A549 (cell line): ENCODE results near the gene TTYH3.

Source experiments
- CEBPB ChIP-seq, 2 experiments: fragments of >200 bp in 1 of 2; sonication (Bioruptor Twin) in 1 of 2; formaldehyde crosslinking in 1 of 2; IDR thresholded peaks; 2 replicates each; pipeline ENCODE4 v1.6.1; 2012 to 2016
- CHD2 ChIP-seq: fragments of 150-350 bp; IDR thresholded peaks from 2 replicates; pipeline ENCODE4 v1.6.1; 2014; ENCODE audit warnings: low read length; ENCODE audit not compliant: partially characterized antibody
- CTCF ChIP-seq: fragments of >200 bp; sonication (Bioruptor Twin); formaldehyde crosslinking; IDR thresholded peaks from 3 replicates; pipeline ENCODE4 v1.5.1; 2016
- EP300 ChIP-seq, 2 experiments: fragments of >200 bp; sonication (Bioruptor Twin); formaldehyde crosslinking; IDR thresholded peaks; 2 replicates in 1 of 2; 3 replicates in 1 of 2; pipeline ENCODE4 v1.6.1; 2016 to 2017
- JUNB ChIP-seq: fragments of >200 bp; sonication (Bioruptor Twin); formaldehyde crosslinking; IDR thresholded peaks from 2 replicates; pipeline ENCODE4 v1.6.1; 2016
- KDM5A ChIP-seq: fragments of 200-600 bp; sonication (generic); IDR thresholded peaks from 2 replicates; pipeline ENCODE4 v1.6.1; 2016; ENCODE audit warnings: antibody characterized with exemption, mild to moderate bottlenecking
- MAX ChIP-seq: IDR thresholded peaks from 2 replicates; pipeline ENCODE4 v1.6.1; 2012
- POLR2A ChIP-seq: IDR thresholded peaks from 2 replicates; pipeline ENCODE4 v1.6.1; 2012; ENCODE audit warnings: mild to moderate bottlenecking, low read length
- SMC3 ChIP-seq: fragments of >200 bp; sonication (Bioruptor Twin); formaldehyde crosslinking; IDR thresholded peaks from 3 replicates; pipeline ENCODE4 v1.6.1; 2018; ENCODE audit warnings: inconsistent platforms
- SREBF2 ChIP-seq: fragments of 450-650 bp; IDR thresholded peaks from 2 replicates; pipeline ENCODE4 v1.6.1; 2014; ENCODE audit warnings: mild to moderate bottlenecking, moderate library complexity
- USF2 ChIP-seq: fragments of 450-650 bp; IDR thresholded peaks from 2 replicates; pipeline ENCODE4 v1.6.1; 2014; ENCODE audit warnings: antibody characterized with exemption

GRCh38 chr7:2624293-2624886, 7.4 kb upstream of the TTYH3 start:
- TF ChIP-seq CTCF (no peak), CHD2 (no peak), MAX (no peak), SREBF2 (no peak), SMC3 (no peak), USF2 (no peak), POLR2A (no peak), EP300 (IDR thresholded peaks at IDR 0.05) (no peak), KDM5A (no peak), CEBPB (IDR thresholded peaks at IDR 0.05) (no peak), JUNB (no peak)
